CMK (cell line): ENCODE data around the gene DAND5.
"Not testable (repeated sequence)": the region's sequence is repeated elsewhere in the genome, so short reads cannot be mapped to it uniquely, and the experiment has no call there.

Source experiments
- DNase-seq: peaks from one replicate; pipeline ENCODE4 v3.0.0-alpha.2; 2010; ENCODE audit warnings: low read depth

Gene DAND5

GRCh38 chr19:12967907-12968306, 1.5 kb upstream of the DAND5 start:
- DNase-seq, result no peak

GRCh38 chr19:12970070-12970820, 869 bp downstream of the DAND5 start:
- no peak for DNase-seq

- DNase-seq, result no peak
Measured at GRCh38 chr19:12973236-12973635, 3.9 kb downstream of the DAND5 start.

- DNase-seq, result no peak
Measured at GRCh38 chr19:12974301-12975220, 5.2 kb downstream of the DAND5 start.

GRCh38 chr19:12975221-12975741, 5.9 kb downstream of the DAND5 start:
- DNase-seq, result no peak

- not testable (repeated sequence) for DNase-seq
Measured at GRCh38 chr19:12976109-12976508, 6.7 kb downstream of the DAND5 start.

- DNase-seq, result no peak
Measured at GRCh38 chr19:12979974-12980373, 10.6 kb downstream of the DAND5 start.

- DNase-seq, result no peak
Measured at GRCh38 chr19:12982648-12983047, 13.3 kb downstream of the DAND5 start.

- DNase-seq, result no peak
Measured at GRCh38 chr19:12983091-12983490, 13.7 kb downstream of the DAND5 start.

- peak; percentile 50 for DNase-seq
Measured at GRCh38 chr19:12983542-12984142, 14.3 kb downstream of the DAND5 start.

- no peak for DNase-seq
Measured at GRCh38 chr19:12984143-12984627, 14.8 kb downstream of the DAND5 start.

- no peak for DNase-seq
Measured at GRCh38 chr19:12984683-12985048, 15.3 kb downstream of the DAND5 start.

- DNase-seq, result peak; percentile 55
Measured at GRCh38 chr19:12985049-12985776, 15.8 kb downstream of the DAND5 start.

GRCh38 chr19:12986726-12987125, 17.4 kb downstream of the DAND5 start:
- no peak for DNase-seq

GRCh38 chr19:12987190-12987589, 17.8 kb downstream of the DAND5 start:
- DNase-seq, result no peak

GRCh38 chr19:12987781-12988180, 18.4 kb downstream of the DAND5 start:
- DNase-seq, result no peak

- no peak for DNase-seq
Measured at GRCh38 chr19:12990431-12990830, 21.1 kb downstream of the DAND5 start.

GRCh38 chr19:12990853-12991252, 21.5 kb downstream of the DAND5 start:
- no peak for DNase-seq

- DNase-seq, result no peak
Measured at GRCh38 chr19:12991296-12991695, 21.9 kb downstream of the DAND5 start.

GRCh38 chr19:12992729-12993128, 23.4 kb downstream of the DAND5 start:
- DNase-seq, result no peak

- DNase-seq, result no peak
Measured at GRCh38 chr19:12993562-12993961, 24.2 kb downstream of the DAND5 start.
